GM18870 (cell line): ENCODE results near the gene LYZL2.
"Not testable (repeated sequence)": the region's sequence is repeated elsewhere in the genome, so short reads cannot be mapped to it uniquely, and the experiment has no call there.

Source experiments
- ATAC-seq: cut with Tn5 transposase; IDR thresholded peaks from one replicate; pipeline ENCODE4 v1.9.1; 2021; ENCODE audit warnings: moderate library complexity; ENCODE audit not compliant: unreplicated experiment

Gene LYZL2

GRCh38 chr10:30639946-30640786, 10.6 kb upstream of the LYZL2 start:
- ATAC-seq, result no peak

- no peak for ATAC-seq
These were observed 8.4 kb upstream of the LYZL2 start for GRCh38 chr10:30637881-30638467.

DNA sequence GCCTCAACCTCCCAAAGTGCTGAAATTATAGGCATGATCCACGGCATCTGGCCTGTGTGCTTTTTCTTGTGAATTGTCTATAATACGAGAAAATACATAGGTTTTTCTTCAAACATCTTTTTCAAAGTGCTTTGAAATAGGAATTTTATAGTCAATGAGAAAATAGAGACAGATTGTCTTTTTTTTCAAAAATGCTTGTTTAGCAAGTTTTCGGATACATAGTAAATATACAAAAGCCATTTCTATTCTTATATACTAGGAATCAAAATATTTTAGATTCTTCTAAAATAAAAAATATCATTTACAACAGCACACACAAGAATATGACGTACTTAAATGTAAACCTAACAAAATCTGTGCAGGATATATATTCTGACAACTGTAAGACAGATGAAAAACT, 1.6 kb upstream of the LYZL2 start:
- ATAC-seq, result no peak

- ATAC-seq, result no peak
These were observed 1.0 kb upstream of the LYZL2 start for GRCh38 chr10:30630571-30630970.

- not testable (repeated sequence) for ATAC-seq
These were observed 977 bp downstream of the LYZL2 start for GRCh38 chr10:30628576-30628975.

- ATAC-seq, result not testable (repeated sequence)
These were observed 2.7 kb downstream of the LYZL2 start for GRCh38 chr10:30626837-30627236.

DNA sequence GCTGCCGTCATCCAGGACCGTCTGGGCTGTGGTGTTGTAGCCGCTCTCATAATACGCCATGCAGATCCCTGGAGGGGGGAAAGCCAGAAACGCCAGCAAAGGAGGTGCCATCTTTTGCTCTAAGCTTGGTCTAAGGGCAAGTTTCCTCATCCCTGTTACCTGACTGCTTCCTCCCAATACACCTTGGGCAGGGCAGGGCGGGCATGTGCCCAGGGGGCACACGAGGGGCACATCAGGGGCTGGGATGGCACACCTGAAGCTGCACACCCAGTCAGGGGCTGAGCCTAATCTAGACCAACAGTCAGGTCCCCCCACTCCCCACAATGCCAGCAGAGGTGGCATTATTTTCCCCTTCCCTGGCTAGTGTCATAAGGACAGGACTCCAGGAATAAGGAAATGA, 3.4 kb downstream of the LYZL2 start:
- not testable (repeated sequence) for ATAC-seq

DNA sequence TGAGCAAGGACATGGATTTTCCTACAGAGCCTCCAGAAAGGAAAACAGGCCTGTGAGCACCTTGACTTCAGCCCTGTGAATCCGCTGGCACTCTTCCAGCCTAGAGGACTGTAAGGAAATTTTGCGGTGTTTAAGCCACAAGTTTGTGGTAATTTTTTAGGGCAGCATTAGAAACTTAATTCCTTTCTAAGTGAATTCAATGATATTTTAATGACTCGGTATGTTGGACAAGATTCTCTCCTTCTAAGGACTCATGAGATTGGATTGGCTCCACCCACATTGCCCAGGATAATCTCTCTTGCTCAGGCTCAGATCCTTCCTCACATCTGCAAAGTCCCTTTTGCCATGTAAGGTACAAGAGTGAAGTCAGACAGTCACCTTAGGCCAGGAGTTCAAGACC, 4.5 kb downstream of the LYZL2 start:
- ATAC-seq, result no peak

DNA sequence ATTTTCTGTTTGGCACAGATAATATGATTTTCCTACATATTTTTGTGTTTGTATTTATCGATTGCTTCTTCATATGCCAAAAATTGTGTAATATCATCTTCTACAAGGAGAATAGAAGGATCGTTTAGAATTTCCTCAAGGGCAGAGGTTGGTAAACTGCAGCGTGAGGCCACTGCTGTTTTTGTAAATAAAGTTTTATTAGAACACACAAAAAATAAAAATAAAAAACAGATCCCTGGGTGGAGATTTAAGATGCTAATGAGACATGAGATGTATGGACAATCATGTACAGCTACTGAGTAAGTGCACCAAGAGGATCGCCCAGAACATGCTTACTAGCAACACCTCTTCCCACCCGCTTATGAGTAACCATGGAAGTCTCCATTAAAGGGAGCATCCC, 9.6 kb downstream of the LYZL2 start:
- ATAC-seq, result no peak

GRCh38 chr10:30617070-30617469, 12.5 kb downstream of the LYZL2 start:
- no peak for ATAC-seq

- not testable (repeated sequence) for ATAC-seq
These were observed 18.5 kb downstream of the LYZL2 start for GRCh38 chr10:30611041-30611440.

DNA sequence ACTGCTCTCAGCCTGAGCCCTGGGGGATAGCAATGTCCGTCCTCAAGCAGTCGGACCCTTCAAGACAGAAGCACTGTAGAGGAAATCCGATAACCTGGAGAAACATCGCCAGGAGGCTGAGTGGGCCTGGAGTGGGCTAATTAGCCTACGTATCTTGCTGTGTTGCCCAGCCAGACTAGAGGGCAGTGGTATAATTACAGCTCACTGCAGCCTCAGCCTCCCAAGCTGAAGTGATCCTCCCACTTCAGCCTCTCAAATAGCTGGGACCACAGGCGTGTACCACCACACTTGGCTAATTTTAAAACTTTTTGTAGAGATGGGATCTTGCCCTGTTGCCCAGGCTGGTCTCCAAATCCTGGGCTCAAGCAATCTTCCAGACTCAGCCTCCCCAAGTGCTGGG, 21.7 kb downstream of the LYZL2 start:
- no peak for ATAC-seq

GRCh38 chr10:30606313-30606712, 23.2 kb downstream of the LYZL2 start:
- no peak for ATAC-seq

GRCh38 chr10:30605341-30606121, 24.0 kb downstream of the LYZL2 start:
- not testable (repeated sequence) for ATAC-seq

DNA sequence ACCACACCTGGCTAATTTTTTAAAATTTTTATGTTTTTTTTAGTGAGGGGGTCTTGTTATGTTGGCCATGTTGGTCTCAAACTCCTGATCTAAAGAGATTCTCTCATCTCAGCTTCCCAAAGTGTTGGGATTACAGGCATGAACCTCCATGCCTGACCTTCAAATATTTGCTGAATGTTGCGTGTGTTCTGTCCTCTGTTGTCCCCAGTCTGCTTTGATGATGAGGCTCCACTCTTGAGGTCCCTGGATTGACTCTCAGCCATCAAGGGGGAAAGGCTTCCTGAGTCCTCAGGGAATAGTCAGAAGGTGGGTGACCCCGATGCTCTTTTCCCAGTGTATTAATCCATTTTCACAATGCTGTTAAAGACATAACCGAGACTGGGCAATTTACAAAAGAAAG, 26.0 kb downstream of the LYZL2 start:
- ATAC-seq, result no peak

GRCh38 chr10:30602747-30603146, 26.8 kb downstream of the LYZL2 start:
- ATAC-seq, result no peak

DNA sequence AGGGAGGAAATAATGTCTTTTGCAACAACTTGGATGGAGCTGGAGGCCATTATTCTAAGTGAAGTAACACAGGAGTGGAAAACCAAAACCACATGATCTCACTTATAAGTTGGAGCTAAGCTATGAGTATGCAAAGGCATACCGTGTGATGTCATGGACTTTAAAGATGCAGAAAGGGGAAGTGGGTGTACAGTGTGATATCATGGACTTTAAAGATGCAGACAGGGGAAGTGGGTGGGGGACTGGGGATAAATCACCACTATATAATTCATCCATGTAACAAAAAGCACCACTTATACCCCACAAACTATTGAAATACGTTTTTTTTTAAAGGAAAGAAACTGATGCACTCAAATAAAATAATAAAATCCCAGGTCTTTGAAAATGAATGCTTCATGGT, 29.5 kb downstream of the LYZL2 start:
- no peak for ATAC-seq

DNA sequence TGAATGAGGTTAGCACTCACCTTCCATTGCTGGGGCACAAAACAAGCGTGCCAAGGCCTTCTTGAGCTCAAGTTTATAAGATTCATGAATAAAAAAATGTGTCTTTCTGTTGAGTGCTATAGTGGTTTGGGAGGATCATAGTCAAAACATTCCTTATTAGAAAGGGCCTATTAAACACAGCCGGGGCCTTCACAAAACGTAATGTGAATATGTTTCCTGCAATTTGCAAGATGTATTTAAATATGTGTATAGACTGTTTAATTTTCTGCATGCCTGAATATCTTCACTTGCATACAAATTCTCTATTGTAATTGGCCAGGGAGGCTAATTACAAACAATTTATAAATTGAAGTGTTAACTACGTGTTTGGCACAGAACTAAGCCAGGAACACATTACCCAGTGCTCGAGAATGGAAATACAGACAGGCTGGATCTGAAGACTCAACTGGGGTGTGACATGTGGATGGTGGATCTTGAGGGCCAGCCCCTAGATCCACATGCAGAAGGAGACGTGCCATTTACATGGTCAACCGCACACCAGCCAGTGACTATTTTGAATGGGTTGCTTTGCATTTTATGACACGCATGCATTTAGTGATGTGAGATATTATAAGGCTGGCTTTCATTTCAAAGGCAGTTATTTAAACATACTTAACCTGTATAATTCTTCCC, 31.3 kb downstream of the LYZL2 start:
- ATAC-seq, result no peak

DNA sequence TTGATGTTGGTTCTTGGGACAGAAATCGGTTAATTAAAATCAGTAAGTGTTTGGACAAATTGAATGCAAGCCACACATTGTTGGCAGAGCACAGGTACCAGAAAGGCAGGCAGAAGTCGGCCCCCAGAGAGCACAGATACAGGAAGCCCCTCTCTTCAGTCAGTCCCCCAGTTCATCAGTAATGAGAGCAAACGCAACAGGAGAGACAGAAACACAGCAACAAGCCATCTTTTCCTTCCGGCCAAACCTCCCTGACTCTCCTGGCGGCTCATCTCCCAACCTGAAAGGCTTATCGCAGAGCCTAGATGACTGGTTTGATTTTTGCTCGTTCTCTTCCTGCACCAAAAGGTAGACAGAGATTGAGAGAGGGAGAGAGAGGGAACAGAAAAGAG, 32.1 kb downstream of the LYZL2 start:
- ATAC-seq, result not testable (repeated sequence)

GRCh38 chr10:30596493-30597432, 32.8 kb downstream of the LYZL2 start:
- not testable (repeated sequence) for ATAC-seq
